ENCODE results near the gene LCOR.

LCOR gene

GRCh38 chr10:96890580-96890979 lies 58.5 kb downstream of the LCOR start:
- no peak for DNase-seq

GRCh38 chr10:96891840-96892239 lies 59.7 kb downstream of the LCOR start:
- no peak for DNase-seq

- no peak for DNase-seq
Observed at GRCh38 chr10:96895662-96896424, 63.7 kb downstream of the LCOR start.

GRCh38 chr10:96896884-96897589 lies 64.9 kb downstream of the LCOR start:
- DNase-seq = no peak

GRCh38 chr10:96902117-96902516 lies 70.0 kb downstream of the LCOR start:
- no peak for DNase-seq

- no peak for DNase-seq
Observed at GRCh38 chr10:96902731-96903358, 70.7 kb downstream of the LCOR start.

- DNase-seq = no peak
Observed at GRCh38 chr10:96904648-96905047, 72.5 kb downstream of the LCOR start.

- DNase-seq = no peak
Observed at GRCh38 chr10:96906864-96907263, 74.8 kb downstream of the LCOR start.

- DNase-seq = peak; percentile 18
Observed at GRCh38 chr10:96910488-96911395, 78.6 kb downstream of the LCOR start.

- DNase-seq = no peak
Observed at GRCh38 chr10:96912405-96912804, 80.3 kb downstream of the LCOR start.

- no peak for DNase-seq
Observed at GRCh38 chr10:96913906-96914305, 81.8 kb downstream of the LCOR start.

GRCh38 chr10:96917628-96918027 lies 85.5 kb downstream of the LCOR start:
- no peak for DNase-seq

GRCh38 chr10:96918214-96919002 lies 86.3 kb downstream of the LCOR start:
- DNase-seq = no peak

- DNase-seq = no peak
Observed at GRCh38 chr10:96919785-96920430, 87.8 kb downstream of the LCOR start.

GRCh38 chr10:96921655-96922054 lies 89.6 kb downstream of the LCOR start:
- DNase-seq = no peak

GRCh38 chr10:96922978-96923948 lies 91.2 kb downstream of the LCOR start:
- DNase-seq = no peak

- DNase-seq = no peak
Observed at GRCh38 chr10:96924861-96925260, 92.8 kb downstream of the LCOR start.

- no peak for DNase-seq
Observed at GRCh38 chr10:96930469-96930868, 98.4 kb downstream of the LCOR start.

GRCh38 chr10:96935148-96935547 lies 103.0 kb downstream of the LCOR start:
- DNase-seq = no peak

GRCh38 chr10:96935810-96936209 lies 103.7 kb downstream of the LCOR start:
- no peak for DNase-seq
